Activated T-cell treated with anti-CD3 and anti-CD28 coated beads for 4 hours (primary cell): Measurements from ENCODE around the gene TSKU.

Source experiments
- DNase-seq: peaks from one replicate; pipeline ENCODE4 v3.0.0-alpha.2; 2020

TSKU gene, protein sequence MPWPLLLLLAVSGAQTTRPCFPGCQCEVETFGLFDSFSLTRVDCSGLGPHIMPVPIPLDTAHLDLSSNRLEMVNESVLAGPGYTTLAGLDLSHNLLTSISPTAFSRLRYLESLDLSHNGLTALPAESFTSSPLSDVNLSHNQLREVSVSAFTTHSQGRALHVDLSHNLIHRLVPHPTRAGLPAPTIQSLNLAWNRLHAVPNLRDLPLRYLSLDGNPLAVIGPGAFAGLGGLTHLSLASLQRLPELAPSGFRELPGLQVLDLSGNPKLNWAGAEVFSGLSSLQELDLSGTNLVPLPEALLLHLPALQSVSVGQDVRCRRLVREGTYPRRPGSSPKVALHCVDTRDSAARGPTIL

DNA sequence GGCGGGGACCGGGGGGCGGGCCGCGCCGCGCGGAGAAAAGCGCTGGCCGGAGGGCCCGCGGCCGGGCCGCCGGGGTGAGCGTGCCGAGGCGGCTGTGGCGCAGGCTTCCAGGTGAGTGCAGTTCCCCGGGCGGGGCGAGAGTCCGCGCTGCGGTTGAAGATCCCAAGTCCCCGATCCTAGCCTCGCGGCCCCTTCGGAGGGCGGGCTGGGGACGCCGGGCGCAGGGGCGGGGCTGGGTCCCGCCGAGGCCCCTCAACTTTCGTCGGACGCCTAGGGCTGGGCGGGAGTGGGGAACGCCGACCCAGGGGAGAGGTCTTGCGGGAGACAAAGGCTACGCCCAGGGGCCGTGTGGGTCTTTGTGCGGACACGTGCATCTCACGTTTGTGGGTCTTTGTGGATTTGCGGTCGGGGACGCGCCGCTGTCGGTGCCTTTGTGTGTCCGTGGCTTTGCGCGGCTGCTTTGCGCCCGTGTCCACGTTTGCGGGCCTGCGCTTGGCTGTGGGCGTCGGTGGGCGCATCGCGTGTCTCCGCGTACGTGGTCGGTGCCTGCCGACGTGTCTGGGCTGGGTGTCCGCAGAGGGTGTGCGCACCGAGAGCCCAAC, at the start of gene TSKU:
TSKU (plus strand) TSS at position 63 of the 602 bp plus-strand sequence. CDS start 12,261 bp downstream, outside the sequence.
- DNase-seq, result no peak

DNA sequence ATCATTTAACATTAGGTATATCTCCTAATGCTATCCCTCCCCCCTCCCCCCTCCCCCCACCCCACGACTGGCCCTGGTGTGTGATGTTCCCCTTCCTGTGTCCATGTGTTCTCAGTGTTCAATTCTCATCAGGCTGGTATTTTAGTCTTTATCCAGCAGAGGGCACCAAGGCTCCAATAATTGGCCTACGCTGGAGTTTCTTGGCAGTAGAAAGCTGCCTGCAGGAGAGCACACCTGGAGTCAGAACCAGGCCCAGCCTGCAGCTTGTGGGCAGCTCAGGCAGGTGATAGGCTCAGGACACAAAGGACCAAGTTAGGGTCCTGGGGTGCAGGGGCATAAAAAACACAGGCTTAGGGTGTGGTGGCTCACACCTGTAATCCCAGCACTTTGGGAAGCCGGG, 49.2 kb upstream of the TSKU start:
- DNase-seq, result peak; percentile 27

DNA sequence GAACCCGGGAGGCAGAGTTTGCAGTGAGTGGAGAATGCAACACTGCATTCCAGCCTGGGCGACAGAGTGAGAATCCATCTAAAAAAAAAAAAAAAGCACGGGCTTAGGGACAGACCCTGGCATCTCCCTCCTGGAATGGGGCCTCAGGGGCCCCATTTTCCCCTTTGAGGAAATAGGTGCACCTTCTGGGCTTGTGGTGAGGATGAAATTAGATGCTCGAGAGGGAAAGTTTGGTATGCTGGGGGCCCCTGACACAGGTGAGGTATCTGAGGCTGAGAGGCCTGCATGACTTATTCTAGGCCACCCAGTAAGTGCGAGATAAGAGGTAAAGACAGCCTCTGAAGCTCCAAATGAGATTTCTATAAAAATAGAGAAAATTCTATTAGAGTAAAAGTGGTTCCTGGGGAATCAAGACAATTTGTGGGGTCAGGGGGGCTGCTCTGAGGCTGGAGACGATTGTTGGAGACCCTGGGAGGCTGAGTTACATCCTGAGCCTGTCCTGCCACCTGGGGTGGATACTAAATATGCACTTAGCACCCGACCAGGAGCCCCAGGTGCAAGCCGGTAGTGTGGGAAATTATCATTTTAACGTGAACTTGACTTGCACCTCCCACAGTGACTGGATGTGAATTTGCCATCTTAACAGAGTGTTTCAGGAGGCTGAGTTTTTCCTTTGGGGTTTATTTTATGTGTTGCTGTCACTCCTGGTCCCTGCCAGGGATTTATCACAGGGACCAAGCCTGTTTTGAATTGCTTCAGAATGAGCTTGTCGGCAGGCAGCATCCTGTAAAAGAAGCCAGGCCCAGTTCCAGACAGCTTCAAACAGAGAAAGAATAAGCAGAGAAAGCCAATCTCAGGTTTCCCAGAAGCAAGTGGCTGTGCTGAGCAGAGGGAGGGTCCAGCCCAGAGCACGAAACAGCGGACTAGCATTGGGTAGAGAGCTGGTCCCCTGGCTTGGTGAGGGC, 48.4 kb upstream of the TSKU start:
- no peak for DNase-seq

DNA sequence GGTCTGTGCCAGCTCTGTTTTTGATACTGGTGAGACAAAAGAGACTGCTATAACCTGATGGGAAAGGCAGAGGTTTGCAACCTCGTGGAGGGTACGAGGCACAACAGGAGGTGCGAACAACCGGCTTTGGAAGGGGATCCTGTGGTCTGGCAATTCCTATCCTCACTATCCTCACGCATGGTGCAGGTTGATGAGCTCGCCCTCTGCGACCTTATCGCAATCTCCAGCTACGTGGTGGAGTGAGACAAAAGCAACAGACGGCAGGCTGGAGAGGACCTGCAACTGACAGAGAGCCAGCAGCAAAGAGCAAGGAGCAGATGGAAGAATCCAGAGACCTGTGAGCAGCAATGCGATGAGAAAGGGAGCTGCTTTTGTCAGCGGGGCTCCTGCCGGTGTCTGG, 47.3 kb upstream of the TSKU start:
- no peak for DNase-seq

DNA sequence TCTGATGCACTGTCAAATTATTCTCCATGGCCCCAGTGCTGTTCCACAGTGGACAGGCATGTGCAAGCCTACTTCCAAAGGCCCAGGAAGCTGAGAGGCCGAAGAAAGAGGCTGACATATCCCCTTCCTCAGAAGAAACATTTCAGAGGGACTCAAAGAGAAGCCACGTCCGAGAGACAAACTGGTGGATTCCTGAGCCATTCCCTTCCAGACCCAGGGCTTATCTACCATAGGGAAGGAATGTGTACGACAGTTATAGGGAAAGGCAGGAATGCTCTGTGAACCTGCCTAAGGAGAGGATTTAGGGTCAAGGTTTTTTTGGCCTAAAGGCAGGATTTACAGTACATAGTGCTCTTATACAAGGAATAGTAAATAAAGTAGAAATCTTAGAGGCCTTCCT, 46.9 kb upstream of the TSKU start:
- no peak for DNase-seq

DNA sequence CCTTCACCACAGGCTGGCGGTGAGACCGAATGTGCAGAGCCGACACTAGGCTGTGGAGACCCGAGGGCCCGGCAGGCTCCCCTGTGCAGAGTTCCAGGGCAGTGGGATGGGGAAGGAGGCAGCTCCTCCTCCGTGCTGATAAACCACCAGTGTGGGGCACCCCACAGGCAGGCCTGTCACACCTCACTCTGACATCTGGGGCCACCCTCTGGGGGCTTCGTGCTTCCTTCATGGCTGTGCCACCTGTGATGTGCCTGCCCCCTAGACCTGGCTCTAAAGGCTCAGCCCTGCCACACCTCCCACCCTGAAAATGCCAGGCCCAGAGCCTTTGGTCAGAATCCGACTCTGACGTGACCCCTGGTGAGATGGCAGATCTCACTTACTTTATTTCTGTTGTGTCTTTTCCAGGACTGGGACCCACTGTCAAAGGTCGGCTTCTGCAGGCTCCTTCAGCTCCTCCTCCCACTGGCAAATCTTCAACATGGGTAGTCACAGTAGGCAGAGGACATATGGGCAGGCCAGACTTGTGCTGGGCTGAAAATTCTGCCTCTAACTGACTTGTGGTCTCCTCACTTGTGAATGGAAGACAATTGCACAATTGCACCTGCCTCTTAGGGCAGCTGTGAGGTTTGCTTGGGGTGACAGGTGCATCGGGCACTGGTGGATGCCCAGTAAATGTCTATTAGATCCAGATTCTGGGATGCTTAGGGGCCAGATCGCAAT, 46.2 kb upstream of the TSKU start:
- DNase-seq, result no peak

DNA sequence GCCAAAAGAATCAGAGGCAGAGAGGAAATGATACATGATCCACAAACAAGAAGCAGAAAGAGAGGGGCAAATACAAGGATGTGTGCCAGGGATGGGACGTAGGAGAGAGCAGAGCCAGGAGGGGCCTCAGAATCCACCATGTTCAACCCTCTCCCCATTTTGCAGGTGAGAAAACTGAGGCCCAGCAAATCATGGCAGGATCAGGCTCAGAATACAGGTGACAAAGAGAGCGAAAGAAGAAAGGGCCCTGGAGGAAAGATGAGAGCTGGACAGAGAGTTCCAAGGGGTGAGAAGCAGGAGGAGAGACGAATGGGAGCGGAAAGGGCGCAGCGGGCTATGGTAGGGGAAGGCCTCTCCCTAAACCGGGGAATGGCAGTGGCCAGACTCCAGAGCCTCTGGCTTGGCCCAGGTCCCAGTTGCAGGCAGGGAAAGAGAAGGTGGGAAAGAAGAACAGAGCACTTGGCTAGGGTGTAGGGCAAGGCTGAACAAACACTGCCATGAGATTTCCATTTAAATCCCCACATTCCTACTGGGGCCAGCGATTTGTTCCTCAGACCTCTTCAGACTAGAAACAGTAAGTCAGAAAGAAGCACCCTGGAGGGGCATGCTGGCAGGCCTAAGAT, 44.4 kb upstream of the TSKU start:
- no peak for DNase-seq

DNA sequence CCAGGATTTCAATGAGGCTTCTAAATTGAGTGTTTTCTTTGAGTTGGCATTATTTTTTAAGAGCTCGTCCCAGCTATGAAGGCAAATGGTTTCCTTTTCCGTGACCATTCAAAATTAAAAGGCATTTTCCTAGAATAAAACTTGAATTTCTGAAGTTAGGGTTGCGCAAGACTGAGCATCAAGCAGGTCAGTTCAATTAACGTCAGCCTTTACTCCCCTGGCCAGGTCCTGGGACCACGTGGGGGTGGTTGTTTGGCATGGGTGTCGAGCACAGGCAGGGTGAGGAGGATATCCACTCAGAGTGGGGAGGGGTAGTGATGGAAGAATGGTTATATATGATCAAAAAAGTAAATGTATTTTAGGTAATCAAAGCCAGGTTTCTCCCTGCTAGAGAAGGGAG, 43.4 kb upstream of the TSKU start:
- DNase-seq, result no peak

DNA sequence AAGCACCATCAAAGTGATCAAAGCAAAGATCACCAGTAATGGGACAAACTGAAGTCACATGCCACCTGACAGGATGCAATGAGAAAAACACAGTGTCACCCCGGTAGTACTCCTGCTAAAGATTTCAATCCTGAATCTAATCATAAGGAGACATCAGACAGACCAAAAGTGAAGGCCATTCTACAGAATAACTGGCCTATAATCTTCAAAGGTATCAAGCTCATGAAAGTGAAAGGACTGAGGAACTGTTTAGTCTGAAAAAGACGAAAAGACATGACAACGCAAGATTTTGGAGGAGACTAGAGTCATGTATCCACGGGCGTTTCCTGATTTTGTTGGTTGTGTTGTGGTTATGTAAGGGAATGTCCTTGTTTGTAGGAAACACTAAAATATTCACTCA, 42.4 kb upstream of the TSKU start:
- DNase-seq, result no peak

DNA sequence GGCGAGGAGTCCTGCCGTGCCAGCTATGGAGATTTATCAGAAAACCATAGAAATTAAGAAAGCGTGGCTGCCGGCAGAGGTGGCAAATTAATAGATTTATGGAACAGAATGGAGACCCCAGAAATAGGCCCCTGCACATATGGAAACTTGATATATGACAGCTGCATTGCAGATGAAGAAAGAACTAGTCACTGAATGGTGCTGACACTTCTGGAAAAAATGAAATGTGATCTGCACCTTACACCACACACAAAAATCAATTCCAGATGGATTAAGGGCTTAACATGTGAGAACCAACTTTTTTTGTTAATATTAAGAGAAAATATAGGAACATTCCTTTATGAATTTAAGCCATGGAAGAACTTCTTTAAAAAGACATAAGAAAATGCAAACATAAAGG, 40.3 kb upstream of the TSKU start:
- no peak for DNase-seq

DNA sequence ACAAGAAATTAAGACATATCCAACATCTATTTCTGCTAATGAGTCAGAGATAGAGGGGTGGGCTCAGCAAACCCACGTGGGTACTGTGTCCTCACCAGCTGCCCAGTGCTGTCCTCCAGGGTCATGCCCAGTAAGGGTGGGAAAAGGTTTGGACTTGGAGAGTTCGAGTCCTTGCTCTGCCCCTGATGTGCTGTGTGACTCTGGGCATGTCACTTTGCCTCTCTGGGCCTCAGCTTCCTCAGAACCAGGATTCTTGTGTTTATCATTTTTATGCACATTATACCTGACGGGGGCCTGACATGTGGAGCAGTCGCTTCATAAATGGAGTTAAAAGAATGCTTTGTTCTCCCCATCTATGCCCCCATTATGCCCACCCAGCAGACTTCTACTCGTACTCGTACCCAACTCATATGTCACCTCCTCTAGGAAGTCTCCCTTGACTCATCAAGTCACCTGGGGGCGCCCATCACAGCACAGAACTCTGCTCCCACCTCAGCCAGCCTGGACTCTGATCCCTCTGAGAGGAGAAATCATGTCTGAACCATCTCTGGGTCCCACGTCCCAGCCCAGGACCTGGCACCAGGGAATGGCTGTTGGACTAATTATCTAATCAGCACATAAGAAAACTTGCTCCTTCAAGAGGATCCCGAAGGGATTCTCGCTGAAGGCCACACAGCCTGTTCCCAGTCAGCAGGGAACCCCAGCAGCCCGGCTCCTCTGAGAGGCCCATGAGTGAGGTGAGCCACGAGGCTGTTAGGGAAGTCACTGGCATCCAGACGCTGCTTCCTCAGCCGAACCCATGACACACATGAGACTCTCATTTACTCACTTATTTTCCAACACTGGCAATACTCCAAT, 38.7 kb upstream of the TSKU start:
- no peak for DNase-seq

DNA sequence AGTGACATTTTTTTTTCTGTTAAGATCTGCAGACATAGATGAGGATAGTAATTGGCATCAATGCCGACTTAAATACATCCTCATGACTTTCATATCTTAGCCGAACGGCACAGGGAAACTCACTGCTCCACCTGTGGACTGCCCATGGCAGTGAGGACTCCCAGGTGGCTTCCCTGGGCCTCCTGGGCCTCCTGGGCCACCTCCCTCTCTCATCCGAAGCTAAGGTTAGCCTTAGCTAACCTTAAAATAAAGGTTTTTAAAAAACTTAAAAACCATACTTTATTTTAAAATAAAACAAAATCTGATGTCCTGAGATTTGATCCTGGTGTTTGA, 38.1 kb upstream of the TSKU start:
- DNase-seq, result no peak

GRCh38 chr11:76745561-76746207, 37.5 kb upstream of the TSKU start:
- DNase-seq, result no peak

- no peak for DNase-seq
These were observed 35.8 kb upstream of the TSKU start for GRCh38 chr11:76747153-76747914.

DNA sequence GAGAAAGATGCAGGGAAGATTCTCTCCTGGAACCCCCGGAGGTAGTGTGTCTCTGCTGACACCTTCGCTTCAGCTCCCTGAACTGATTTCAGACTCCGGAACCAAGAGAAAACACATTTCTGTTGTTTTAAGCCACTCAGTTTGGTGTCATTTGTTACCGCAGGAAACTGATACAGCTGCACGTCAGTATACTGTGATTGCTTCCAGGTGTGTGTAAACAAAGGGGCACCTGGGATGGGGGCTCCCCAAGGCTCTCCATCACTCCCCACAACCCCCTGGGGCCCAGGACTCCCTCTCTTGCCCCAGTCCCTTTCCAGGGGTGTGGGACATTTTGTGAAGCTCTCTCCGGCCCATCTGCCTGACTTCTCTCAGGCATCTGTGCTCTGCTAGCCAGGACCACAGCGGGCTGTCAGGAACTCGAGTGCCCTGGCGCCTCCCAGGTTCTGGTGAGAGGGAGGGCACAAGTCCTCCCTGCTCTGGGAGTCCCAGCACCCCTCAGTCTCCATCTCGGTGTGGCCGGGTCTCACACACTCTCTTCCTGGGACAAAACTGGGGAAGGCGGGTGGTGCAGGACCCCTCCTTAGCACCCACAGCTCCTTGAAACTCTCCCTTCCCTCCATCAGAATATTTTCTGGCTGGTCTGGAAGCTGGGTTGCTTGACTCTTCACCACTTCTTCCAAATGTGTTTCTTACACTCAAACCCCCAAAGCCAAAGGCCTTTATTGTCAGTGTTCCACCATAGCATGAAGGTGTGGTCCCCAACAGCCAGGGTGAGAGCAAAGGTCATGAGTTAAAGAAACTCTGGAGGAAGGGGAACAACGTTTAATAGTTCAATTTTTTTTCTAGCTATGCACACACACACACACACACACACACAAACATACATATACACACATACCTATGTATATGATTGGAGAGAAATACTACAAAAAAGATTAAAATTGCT, 35.0 kb upstream of the TSKU start:
- no peak for DNase-seq

DNA sequence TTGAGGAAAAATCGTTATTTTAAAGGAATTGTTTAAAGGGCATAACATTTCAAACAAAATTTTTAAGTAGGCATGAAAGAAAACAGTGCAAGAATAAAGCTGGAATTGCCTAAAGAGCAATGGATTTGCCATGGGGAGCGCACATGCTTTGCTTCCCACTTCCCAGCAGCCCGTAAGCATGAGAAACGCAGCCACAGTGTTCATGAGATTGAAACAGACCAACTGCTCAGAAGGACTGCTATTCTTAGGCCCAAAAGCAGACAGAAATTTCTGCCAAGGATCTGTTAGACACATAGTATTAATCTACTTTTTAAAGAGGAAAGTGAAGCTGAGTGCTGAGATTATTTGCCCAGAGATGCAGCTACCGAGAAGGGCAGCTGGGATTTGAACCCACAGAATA, 34.2 kb upstream of the TSKU start:
- DNase-seq, result no peak

DNA sequence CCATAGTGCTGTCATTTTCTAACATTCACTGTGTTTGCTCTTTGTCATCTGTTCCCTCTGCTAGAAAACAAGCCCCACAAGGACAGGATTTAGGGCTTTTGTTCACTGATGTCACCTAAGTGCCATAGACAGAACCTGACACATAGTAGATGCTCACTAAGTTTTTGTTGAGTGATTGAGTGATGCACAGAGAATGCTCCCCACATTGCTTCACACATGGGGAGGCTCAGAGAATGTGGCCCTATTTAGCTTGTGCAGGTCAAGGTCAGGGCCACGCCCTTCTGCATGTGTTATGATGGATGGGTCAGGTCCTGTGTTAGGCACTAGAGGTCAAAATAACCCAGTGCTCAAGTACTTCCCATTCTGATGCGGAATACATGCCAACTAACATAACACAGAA, 33.1 kb upstream of the TSKU start:
- no peak for DNase-seq

DNA sequence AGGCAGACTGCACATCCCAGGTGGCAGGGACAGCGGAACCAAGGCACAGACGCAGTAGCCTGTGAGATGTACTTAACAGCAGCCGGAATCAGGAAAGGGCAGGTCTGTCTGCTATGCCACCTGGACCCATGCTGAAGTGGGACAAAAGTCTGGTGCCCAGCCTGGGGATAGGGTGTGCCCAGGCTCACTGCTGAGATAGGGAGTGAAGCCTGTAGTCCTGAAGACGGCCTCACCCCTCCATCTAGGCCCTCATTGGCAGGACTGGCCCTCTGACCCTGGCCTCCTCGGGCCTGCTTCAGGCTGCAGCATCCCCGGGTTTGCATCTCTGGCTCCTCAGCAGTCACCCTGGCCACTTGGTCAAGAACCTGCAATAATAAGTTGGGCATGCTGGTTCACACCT, 32.4 kb upstream of the TSKU start:
- no peak for DNase-seq
